Stimulated activated naive B cell treated with anti-CD40 and anti-IgM and Interleukin-4, amounts not matched to agents 10 μg/mL and 1 μg/mL and 100 μg/mL, for 72 hours (primary cell): ENCODE data around the gene RBMS3.
"Not testable (repeated sequence)": the region's sequence is repeated elsewhere in the genome, so short reads cannot be mapped to it uniquely, and the experiment has no call there.

Experiments used
- ATAC-seq, 2 donors: fragments of 150-1000 bp; cut with Tn5 transposase; replicated peaks; 2 replicates each; pipeline ENCODE4 v1.10.0; 2021; ENCODE audit warnings: moderate library complexity in 1 of 2
- DNase-seq: peaks from one replicate; pipeline ENCODE4 v3.0.0; 2021
- H3K27ac Mint-ChIP-seq: one replicate; pipeline ENCODE4 v1.8.0; 2022; ENCODE audit warnings: mild to moderate bottlenecking, mixed read lengths
- H3K27me3 Mint-ChIP-seq, 2 donors: one replicate each; pipeline ENCODE4 v1.8.0; 2022; ENCODE audit warnings: mixed read lengths in 2 of 2
- H3K36me3 Mint-ChIP-seq, 2 donors: one replicate each; pipeline ENCODE4 v1.8.0; 2022; ENCODE audit warnings: mixed read lengths in 2 of 2, mild to moderate bottlenecking in 1 of 2
- H3K4me1 Mint-ChIP-seq, 2 donors: one replicate each; pipeline ENCODE4 v1.8.0; 2022; ENCODE audit warnings: mixed read lengths in 2 of 2, mild to moderate bottlenecking in 1 of 2
- H3K4me3 Mint-ChIP-seq, 2 donors: one replicate each; pipeline ENCODE4 v1.8.0; 2022; ENCODE audit warnings: mild to moderate bottlenecking in 2 of 2, mixed read lengths in 2 of 2, moderate library complexity in 1 of 2
- H3K9me3 Mint-ChIP-seq, 2 donors: one replicate each; pipeline ENCODE4 v1.8.0; 2022; ENCODE audit warnings: mixed read lengths in 2 of 2, mild to moderate bottlenecking in 1 of 2

The RBMS3 gene

GRCh38 chr3:29451920-29452319 lies 171.0 kb downstream of the RBMS3 start:
- ATAC-seq (no peak), DNase-seq (no peak)
- no peaks in the 10 kb centered on the region for H3K36me3 Mint-ChIP-seq
- H3K4me1 Mint-ChIP-seq = no peaks in the 10 kb centered on the region
- H3K9me3 Mint-ChIP-seq = no peaks in the 10 kb centered on the region
- no peak overlapping the region for H3K27ac Mint-ChIP-seq
- H3K27me3 Mint-ChIP-seq = no peaks in the 10 kb centered on the region
- no peak overlapping the region for H3K4me3 Mint-ChIP-seq

GRCh38 chr3:29452934-29453283 lies 172.0 kb downstream of the RBMS3 start:
- Mint-ChIP-seq H3K4me1 (no peaks in the 10 kb centered on the region), H3K27me3 (no peaks in the 10 kb centered on the region), H3K36me3 (no peaks in the 10 kb centered on the region), H3K27ac (no peak overlapping the region), H3K9me3 (no peaks in the 10 kb centered on the region), H3K4me3 (no peak overlapping the region)
- ATAC-seq (no peak), DNase-seq (no peak)

- Mint-ChIP-seq H3K27ac (no peak overlapping the region), H3K27me3 (no peaks in the 10 kb centered on the region), H3K4me3 (no peak overlapping the region), H3K4me1 (no peaks in the 10 kb centered on the region), H3K9me3 (no peaks in the 10 kb centered on the region), H3K36me3 (no peaks in the 10 kb centered on the region)
- no peak for DNase-seq
- ATAC-seq = no peak
These were observed 172.6 kb downstream of the RBMS3 start for GRCh38 chr3:29453284-29454001.

GRCh38 chr3:29454161-29454611 lies 173.3 kb downstream of the RBMS3 start:
- Mint-ChIP-seq H3K4me1 (no peaks in the 10 kb centered on the region), H3K27ac (no peak overlapping the region), H3K27me3 (no peaks in the 10 kb centered on the region), H3K36me3 (no peaks in the 10 kb centered on the region), H3K4me3 (no peak overlapping the region), H3K9me3 (no peaks in the 10 kb centered on the region)
- ATAC-seq (no peak), DNase-seq (no peak)

GRCh38 chr3:29456901-29457300 lies 176.0 kb downstream of the RBMS3 start:
- DNase-seq = no peak
- H3K9me3 Mint-ChIP-seq = no peaks in the 10 kb centered on the region
- peaks cover 0 to 6% of the 10 kb centered on the region in 2 donors for H3K4me1 Mint-ChIP-seq
- H3K27ac Mint-ChIP-seq = no peak overlapping the region
- no peaks in the 10 kb centered on the region for H3K36me3 Mint-ChIP-seq
- ATAC-seq = no peak
- no peak overlapping the region for H3K4me3 Mint-ChIP-seq
- H3K27me3 Mint-ChIP-seq = no peaks in the 10 kb centered on the region

GRCh38 chr3:29463304-29463703 lies 182.4 kb downstream of the RBMS3 start:
- no peak for ATAC-seq
- no peak for DNase-seq
- H3K27me3 Mint-ChIP-seq = no peaks in the 10 kb centered on the region
- no peaks in the 10 kb centered on the region for H3K36me3 Mint-ChIP-seq
- H3K4me3 Mint-ChIP-seq = no peak overlapping the region
- peaks cover 0 to 6% of the 10 kb centered on the region in 2 donors for H3K4me1 Mint-ChIP-seq
- no peak overlapping the region for H3K27ac Mint-ChIP-seq
- H3K9me3 Mint-ChIP-seq = no peaks in the 10 kb centered on the region

- Mint-ChIP-seq H3K36me3 (no peaks in the 10 kb centered on the region), H3K4me3 (no peak overlapping the region), H3K27me3 (no peaks in the 10 kb centered on the region), H3K4me1 (peaks cover 0 to 6% of the 10 kb centered on the region in 2 donors), H3K9me3 (no peaks in the 10 kb centered on the region), H3K27ac (no peak overlapping the region)
- ATAC-seq = no peak
- DNase-seq = no peak
These were observed 185.0 kb downstream of the RBMS3 start for GRCh38 chr3:29465836-29466235.

GRCh38 chr3:29466442-29466841 lies 185.6 kb downstream of the RBMS3 start:
- peaks cover 0 to under 1% of the 10 kb centered on the region in 2 donors for H3K4me1 Mint-ChIP-seq
- H3K4me3 Mint-ChIP-seq = no peak overlapping the region
- no peaks in the 10 kb centered on the region for H3K9me3 Mint-ChIP-seq
- H3K36me3 Mint-ChIP-seq = no peaks in the 10 kb centered on the region
- H3K27ac Mint-ChIP-seq = no peak overlapping the region
- DNase-seq (no peak), ATAC-seq (no peak)
- H3K27me3 Mint-ChIP-seq = no peaks in the 10 kb centered on the region

- no peak for ATAC-seq
- H3K4me1 Mint-ChIP-seq = no peaks in the 10 kb centered on the region
- no peaks in the 10 kb centered on the region for H3K27me3 Mint-ChIP-seq
- no peak for DNase-seq
- H3K36me3 Mint-ChIP-seq = no peaks in the 10 kb centered on the region
- no peak overlapping the region for H3K27ac Mint-ChIP-seq
- H3K4me3 Mint-ChIP-seq = no peak overlapping the region
- peaks cover 0 to under 1% of the 10 kb centered on the region in 2 donors for H3K9me3 Mint-ChIP-seq
These were observed 187.3 kb downstream of the RBMS3 start for GRCh38 chr3:29468187-29468586.

GRCh38 chr3:29473481-29474170 lies 192.8 kb downstream of the RBMS3 start:
- not testable (repeated sequence) for DNase-seq, H3K9me3 Mint-ChIP-seq, ATAC-seq, H3K27me3 Mint-ChIP-seq, H3K4me1 Mint-ChIP-seq, H3K4me3 Mint-ChIP-seq, H3K36me3 Mint-ChIP-seq, H3K27ac Mint-ChIP-seq

GRCh38 chr3:29475305-29475840 lies 194.5 kb downstream of the RBMS3 start:
- H3K9me3 Mint-ChIP-seq = peaks cover 0 to 3% of the 10 kb centered on the region in 2 donors
- ATAC-seq = no peak
- no peaks in the 10 kb centered on the region for H3K4me1 Mint-ChIP-seq
- H3K4me3 Mint-ChIP-seq = no peak overlapping the region
- no peaks in the 10 kb centered on the region for H3K27me3 Mint-ChIP-seq
- no peak for DNase-seq
- H3K36me3 Mint-ChIP-seq = no peaks in the 10 kb centered on the region
- no peak overlapping the region for H3K27ac Mint-ChIP-seq

- peaks cover 0 to 3% of the 10 kb centered on the region in 2 donors for H3K9me3 Mint-ChIP-seq
- no peak for DNase-seq
These were observed 195.0 kb downstream of the RBMS3 start for GRCh38 chr3:29475854-29476253.

GRCh38 chr3:29478611-29479010 lies 197.7 kb downstream of the RBMS3 start:
- Mint-ChIP-seq H3K4me1 (no peaks in the 10 kb centered on the region), H3K36me3 (no peaks in the 10 kb centered on the region), H3K9me3 (no peaks in the 10 kb centered on the region), H3K4me3 (no peak overlapping the region), H3K27me3 (no peaks in the 10 kb centered on the region), H3K27ac (no peak overlapping the region)
- no peak for ATAC-seq
- DNase-seq = no peak

More at GRCh38 chr3:29475854-29476253, 195.0 kb downstream of the RBMS3 start:
- ATAC-seq = no peak
- Mint-ChIP-seq H3K4me1 (no peaks in the 10 kb centered on the region), H3K27me3 (no peaks in the 10 kb centered on the region), H3K36me3 (no peaks in the 10 kb centered on the region), H3K27ac (no peak overlapping the region), H3K4me3 (no peak overlapping the region)

- Mint-ChIP-seq H3K4me1 (no peaks in the 10 kb centered on the region), H3K36me3 (no peaks in the 10 kb centered on the region), H3K9me3 (no peaks in the 10 kb centered on the region), H3K4me3 (no peak overlapping the region), H3K27ac (no peak overlapping the region), H3K27me3 (no peaks in the 10 kb centered on the region)
- ATAC-seq (no peak), DNase-seq (no peak)
These were observed 200.4 kb downstream of the RBMS3 start for GRCh38 chr3:29481249-29481648.
